Inflammatory macrophage treated with lipopolysaccharide for 1 hour (primary cell): Measurements from ENCODE around the gene PURB.
"Not testable (repeated sequence)": the region's sequence is repeated elsewhere in the genome, so short reads cannot be mapped to it uniquely, and the experiment has no call there.

Experiments
- DNase-seq, 2 donors: peaks; one replicate each; pipeline ENCODE4 v3.0.0-alpha.2; 2020 to 2022

PURB gene

GRCh38 chr7:44885394-44886317 lies at the start of gene PURB:
Gene PURB (minus strand): TSS chr7:44885530. CDS start chr7:44885348, 182 bp downstream.
- peak; percentile 97 to 99 for DNase-seq

GRCh38 chr7:44935016-44935415 lies 49.7 kb upstream of the PURB start:
- DNase-seq = no peak

GRCh38 chr7:44934510-44934909 lies 49.2 kb upstream of the PURB start:
- DNase-seq = not testable (repeated sequence)

- no peak for DNase-seq
Observed at GRCh38 chr7:44930921-44931320, 45.6 kb upstream of the PURB start.

- DNase-seq = no peak
Observed at GRCh38 chr7:44922351-44922694, 37.0 kb upstream of the PURB start.

GRCh38 chr7:44921607-44922350 lies 36.4 kb upstream of the PURB start:
- DNase-seq = peak; percentile 60 to 98

GRCh38 chr7:44920119-44920518 lies 34.8 kb upstream of the PURB start:
- DNase-seq = no peak

GRCh38 chr7:44918029-44918428 lies 32.7 kb upstream of the PURB start:
- DNase-seq = no peak

- DNase-seq = no peak
Observed at GRCh38 chr7:44917465-44917864, 32.1 kb upstream of the PURB start.

- DNase-seq = peak in 1 of 2 donors; percentile 50
Observed at GRCh38 chr7:44914992-44915607, 29.8 kb upstream of the PURB start.

GRCh38 chr7:44912775-44913347 lies 27.5 kb upstream of the PURB start:
- DNase-seq = no peak

- DNase-seq = no peak
Observed at GRCh38 chr7:44911911-44912310, 26.6 kb upstream of the PURB start.

GRCh38 chr7:44909596-44910389 lies 24.5 kb upstream of the PURB start:
- DNase-seq = no peak

- no peak for DNase-seq
Observed at GRCh38 chr7:44906965-44907364, 21.6 kb upstream of the PURB start.

GRCh38 chr7:44905002-44905635 lies 19.8 kb upstream of the PURB start:
- no peak for DNase-seq

- DNase-seq = peak in 1 of 2 donors; percentile 19
Observed at GRCh38 chr7:44899443-44899842, 14.1 kb upstream of the PURB start.

GRCh38 chr7:44898039-44898438 lies 12.7 kb upstream of the PURB start:
- DNase-seq = no peak

- DNase-seq = peak; percentile 73 to 92
Observed at GRCh38 chr7:44897309-44897708, 12.0 kb upstream of the PURB start.

- DNase-seq = peak in 1 of 2 donors; percentile 82
Observed at GRCh38 chr7:44894888-44895580, 9.7 kb upstream of the PURB start.

GRCh38 chr7:44893710-44894234 lies 8.4 kb upstream of the PURB start:
- DNase-seq = no peak

GRCh38 chr7:44891791-44892190 lies 6.5 kb upstream of the PURB start:
- DNase-seq = no peak
